Globus pallidus (tissue), 1 donor: ENCODE measurements around the gene ALDH3B1.

ENCODE experiments used
- DNase-seq: peaks from one replicate; pipeline ENCODE4 v3.0.0-alpha.2; 2015; ENCODE audit warnings: low spot score

ALDH3B1 gene

GRCh38 chr11:68031144-68031464, 21.0 kb downstream of the ALDH3B1 start:
- DNase-seq: no peak

GRCh38 chr11:68032003-68032402, 21.9 kb downstream of the ALDH3B1 start:
- DNase-seq: no peak

GRCh38 chr11:68032997-68033707, 23.0 kb downstream of the ALDH3B1 start:
- DNase-seq: no peak

GRCh38 chr11:68033708-68034045, 23.6 kb downstream of the ALDH3B1 start:
- DNase-seq: no peak

- no peak for DNase-seq
Measured at GRCh38 chr11:68035266-68035876, 25.2 kb downstream of the ALDH3B1 start.

GRCh38 chr11:68036141-68036716, 26.1 kb downstream of the ALDH3B1 start:
- no peak for DNase-seq

GRCh38 chr11:68036717-68037239, 26.7 kb downstream of the ALDH3B1 start:
- DNase-seq: peak; percentile 31

- DNase-seq: no peak
Measured at GRCh38 chr11:68037411-68038225, 27.5 kb downstream of the ALDH3B1 start.

GRCh38 chr11:68038226-68038717, 28.1 kb downstream of the ALDH3B1 start:
- DNase-seq: no peak

- DNase-seq: peak; percentile 64
Measured at GRCh38 chr11:68038718-68039525, 28.8 kb downstream of the ALDH3B1 start, which contains the start of gene TCIRG1. Gene TCIRG1, plus strand, starts transcription at chr11:68039025. Its CDS starts 2,247 bp downstream, at chr11:68041272.

- DNase-seq: no peak
Measured at GRCh38 chr11:68039526-68040086, 29.5 kb downstream of the ALDH3B1 start.

GRCh38 chr11:68040101-68040956, 30.2 kb downstream of the ALDH3B1 start:
- no peak for DNase-seq

- no peak for DNase-seq
Measured at GRCh38 chr11:68040957-68041591, 30.9 kb downstream of the ALDH3B1 start.

GRCh38 chr11:68041617-68042218, 31.6 kb downstream of the ALDH3B1 start:
- DNase-seq: no peak

- DNase-seq: no peak
Measured at GRCh38 chr11:68042219-68043028, 32.3 kb downstream of the ALDH3B1 start.

- no peak for DNase-seq
Measured at GRCh38 chr11:68043029-68043348, 32.9 kb downstream of the ALDH3B1 start.

GRCh38 chr11:68043349-68044144, 33.4 kb downstream of the ALDH3B1 start:
- no peak for DNase-seq
